H1 (cell line): ENCODE measurements around the gene CTDP1. TPM values are rescaled to one million over a fixed set of nuclear protein-coding genes. Genes with fewer than 3 reads are reported as not detected.

ENCODE experiments used
- CTCF ChIA-PET: fragments of 300-600 bp; sonication (Branson Sonifier 250); formaldehyde crosslinking; loops from one replicate; lab custom pipeline; 2021; ENCODE audit not compliant: partially characterized antibody; lab: Charles Lee
- POLR2A ChIA-PET: fragments of 300-600 bp; sonication (Branson Sonifier 250); formaldehyde crosslinking; loops from one replicate; lab custom pipeline; 2021; ENCODE audit warnings: inconsistent platforms; ENCODE audit not compliant: partially characterized antibody; lab: Charles Lee
- DNase-seq, 2 experiments: peaks; one replicate each; pipeline versions ENCODE4 v3.0.0 to v3.0.0-alpha.2; 2010 to 2022; ENCODE audit warnings: low spot score in 2 of 2, low read depth in 1 of 2, mixed read lengths in 1 of 2
- FAIRE-seq: peaks from 2 replicates; lab custom pipeline; 2011; peaks lifted over from hg19 to GRCh38; lab: Jason Lieb, UNC
- H2AFZ ChIP-seq: 2 replicates; pipeline ENCODE4 v1.8.1; 2012; ENCODE audit warnings: low read length, inconsistent platforms
- H2AK5ac ChIP-seq: 2 replicates; pipeline ENCODE4 v1.6.1; 2013; ENCODE audit warnings: low read depth, low read length
- H2BK120ac ChIP-seq: replicated peaks from 2 replicates; pipeline ENCODE3; 2013; ENCODE audit warnings: low read depth, low read length, inconsistent platforms
- H2BK12ac ChIP-seq: 2 replicates; pipeline ENCODE4 v1.6.1; 2013; ENCODE audit warnings: low read depth, low read length
- H2BK15ac ChIP-seq: 2 replicates; pipeline ENCODE4 v1.6.1; 2013; ENCODE audit warnings: low read length
- H2BK20ac ChIP-seq: 2 replicates; pipeline ENCODE4 v1.6.1; 2013; ENCODE audit warnings: low read length
- H2BK5ac ChIP-seq: 2 replicates; pipeline ENCODE4 v1.6.1; 2013; ENCODE audit warnings: low read depth, low read length
- H3K14ac ChIP-seq: 2 replicates; pipeline ENCODE4 v1.6.1; 2013; ENCODE audit warnings: inconsistent platforms; ENCODE audit not compliant: insufficient read length
- H3K18ac ChIP-seq: 2 replicates; pipeline ENCODE4 v1.6.1; 2013; ENCODE audit warnings: low read length; ENCODE audit errors: extremely low read depth
- H3K23ac ChIP-seq: 2 replicates; pipeline ENCODE4 v1.6.1; 2013; ENCODE audit warnings: inconsistent platforms; ENCODE audit not compliant: insufficient read length
- H3K23me2 ChIP-seq: 2 replicates; pipeline ENCODE4 v1.6.1; 2013; ENCODE audit warnings: low read depth, low read length
- H3K27ac ChIP-seq: 2 replicates; pipeline ENCODE4 v1.6.1; 2011; ENCODE audit warnings: low read depth, low read length, inconsistent platforms
- H3K27me3 ChIP-seq, 4 experiments: replicated peaks in 1 of 4; 1 replicate in 1 of 4; 2 replicates in 3 of 4; pipeline versions ENCODE4 v1.6.1 to v1.8.1; 2011 to 2013; ENCODE audit warnings: low read length in 3 of 4, mild to moderate bottlenecking in 3 of 4, inconsistent platforms in 2 of 4, mixed read lengths in 2 of 4, moderate library complexity in 1 of 4; ENCODE audit not compliant: control insufficient read depth in 3 of 4, insufficient read depth in 3 of 4; ENCODE audit errors: extremely low read depth in 1 of 4
- H3K36me3 ChIP-seq, 4 experiments: 2 replicates each; pipeline versions ENCODE4 v1.6.1 to v1.8.1; 2011 to 2013; ENCODE audit warnings: mild to moderate bottlenecking in 4 of 4, low read length in 3 of 4, moderate library complexity in 2 of 4, control low read depth in 1 of 4, inconsistent platforms in 1 of 4; ENCODE audit not compliant: insufficient read depth in 4 of 4, control insufficient read depth in 2 of 4
- H3K4ac ChIP-seq: replicated peaks from 2 replicates; pipeline ENCODE3; 2013; ENCODE audit warnings: low read length, low read depth, mixed read lengths, inconsistent platforms; ENCODE audit not compliant: insufficient read length
- H3K4me1 ChIP-seq, 4 experiments: replicated peaks in 1 of 4; 1 replicate in 1 of 4; 2 replicates in 3 of 4; pipeline versions ENCODE4 v1.6.1 to v1.8.1; 2011 to 2013; ENCODE audit warnings: low read length in 3 of 4, inconsistent platforms in 2 of 4, mixed read lengths in 1 of 4; ENCODE audit not compliant: insufficient read depth in 4 of 4, control insufficient read depth in 3 of 4
- H3K4me2 ChIP-seq, 2 experiments: 2 replicates each; pipeline versions ENCODE4 v1.6.1 to v1.8.1; 2011 to 2013; ENCODE audit warnings: low read depth in 2 of 2, low read length in 2 of 2, control low read depth in 1 of 2, inconsistent platforms in 1 of 2, mild to moderate bottlenecking in 1 of 2; ENCODE audit not compliant: insufficient read depth in 1 of 2
- H3K4me3 ChIP-seq, 4 experiments: fragments of 200-600, 300-600 bp in 1 of 4; sonication (generic), shearing (Covaris generic), sonication (Bioruptor Twin) in 1 of 4; 2 replicates each; pipeline versions ENCODE4 v1.5.1 to v1.8.1; 2011 to 2016; ENCODE audit warnings: low read length in 4 of 4, low read depth in 3 of 4, control low read depth in 2 of 4, inconsistent platforms in 2 of 4, mild to moderate bottlenecking in 2 of 4, mixed read lengths in 1 of 4, moderate library complexity in 1 of 4; ENCODE audit not compliant: insufficient read depth in 2 of 4; ENCODE audit errors: extremely low read depth in 1 of 4
- H3K56ac ChIP-seq: replicated peaks from 2 replicates; pipeline ENCODE3; 2013; ENCODE audit warnings: low read depth, mild to moderate bottlenecking, mixed read lengths, low read length, inconsistent platforms; ENCODE audit not compliant: insufficient read length
- H3K79me1 ChIP-seq: 2 replicates; pipeline ENCODE4 v1.6.1; 2013; ENCODE audit warnings: low read depth, low read length, control low read depth
- H3K79me2 ChIP-seq, 2 experiments: 2 replicates each; pipeline versions ENCODE4 v1.6.1 to v1.8.1; 2012 to 2013; ENCODE audit warnings: low read length in 2 of 2, mild to moderate bottlenecking in 2 of 2, inconsistent platforms in 1 of 2; ENCODE audit not compliant: insufficient read depth in 2 of 2, control insufficient read depth in 1 of 2
- H3K9ac ChIP-seq, 4 experiments: replicated peaks in 1 of 4; 1 replicate in 1 of 4; 2 replicates in 3 of 4; pipeline versions ENCODE4 v1.6.1 to v1.8.1; 2011 to 2013; ENCODE audit warnings: low read depth in 3 of 4, low read length in 3 of 4, control low read depth in 2 of 4, mild to moderate bottlenecking in 2 of 4, moderate library complexity in 2 of 4, inconsistent platforms in 1 of 4; ENCODE audit errors: extremely low read depth in 1 of 4
- H3K9me3 ChIP-seq, 2 experiments: 2 replicates each; pipeline versions ENCODE4 v1.6.1 to v1.8.1; 2012 to 2013; ENCODE audit warnings: mild to moderate bottlenecking in 2 of 2, moderate library complexity in 2 of 2, control low read depth in 1 of 2, inconsistent platforms in 1 of 2, low read depth in 1 of 2, low read length in 1 of 2, mixed read lengths in 1 of 2; ENCODE audit not compliant: insufficient read depth in 2 of 2
- H4K20me1 ChIP-seq, 2 experiments: replicated peaks in 1 of 2; 2 replicates each; pipeline versions ENCODE3 to v1.8.1; 2011 to 2013; ENCODE audit warnings: inconsistent platforms in 2 of 2, low read length in 2 of 2, mild to moderate bottlenecking in 1 of 2; ENCODE audit not compliant: insufficient read depth in 2 of 2, control insufficient read depth in 1 of 2
- H4K5ac ChIP-seq: 2 replicates; pipeline ENCODE4 v1.6.1; 2013; ENCODE audit warnings: low read length, low read depth, mixed read lengths, inconsistent platforms; ENCODE audit not compliant: insufficient read length
- H4K8ac ChIP-seq: 2 replicates; pipeline ENCODE4 v1.8.0; 2013; ENCODE audit warnings: mild to moderate bottlenecking, moderate library complexity, low read length, inconsistent platforms; ENCODE audit not compliant: insufficient read depth; ENCODE audit errors: extremely low read depth
- H4K91ac ChIP-seq: replicated peaks from 2 replicates; pipeline ENCODE3; 2013; ENCODE audit warnings: low read length, mixed read lengths, inconsistent platforms; ENCODE audit not compliant: insufficient read length
- GTF2F1 ChIP-seq: IDR thresholded peaks from 2 replicates; pipeline ENCODE4 v1.6.1; 2012; ENCODE audit warnings: low read depth, low read length, improper control_type of control experiment, borderline replicate concordance
- NANOG ChIP-seq: IDR thresholded peaks from 2 replicates; pipeline ENCODE4 v1.6.1; 2011; ENCODE audit warnings: low read length, low read depth, mild to moderate bottlenecking, inconsistent platforms; ENCODE audit not compliant: insufficient read depth, poor library complexity, severe bottlenecking
- SAP30 ChIP-seq: fragments of 300-600 bp; sonication (generic); IDR thresholded peaks from 2 replicates; pipeline ENCODE4 v1.7.1; 2012; ENCODE audit warnings: low read length, moderate library complexity, mild to moderate bottlenecking, inconsistent platforms; ENCODE audit not compliant: insufficient read depth, insufficient replicate concordance
- WGBS, 2 experiments: shearing (Covaris generic) in 1 of 2; methylation state at CpG; one replicate each; pipeline versions ENCODE4 v1.1.6 to v1.1.7; 2013 to 2015; ENCODE audit warnings: low lambda C conversion rate in 2 of 2, mixed read lengths in 2 of 2, inconsistent platforms in 1 of 2, low coverage in 1 of 2, missing lambda C conversion rate in 1 of 2; ENCODE audit not compliant: insufficient replicate concordance in 2 of 2, insufficient coverage in 1 of 2, insufficient read length in 1 of 2; ENCODE audit errors: extremely low coverage in 1 of 2, missing lambda C conversion rate in 1 of 2; 5-methylcytosine and 5-hydroxymethylcytosine counted together
- polyA plus RNA-seq, 7 experiments: library from polyadenylated mRNA; depleted of rRNA in 3 of 7; stranded (reverse) in 5 of 7; unstranded in 2 of 7; fragments of >200 nt in 5 of 7; fragments of 200-250 nt in 2 of 7; gene quantifications; 1 replicate in 5 of 7; 2 replicates in 1 of 7; 4 replicates in 1 of 7; pipeline versions ENCODE4 v1.2.1 to v1.2.3, GENCODE V29; 2011 to 2013; ENCODE audit warnings: missing spikeins in 2 of 7, mixed read lengths in 2 of 7
- total RNA-seq: library from RNA; stranded (reverse); fragmentation: NEBNext Ultra II Directional; extraction: Animal tissue kit (Norgen Biotek cat#: 25700); gene quantifications from 2 replicates; pipeline ENCODE4 v1.2.1, GENCODE V29; 2021

The CTDP1 gene
- total and polyA plus RNA-seq, 2 of the 8 experiments (the other 6 are each of a cell fraction or from before 2014, with no cell fraction given): 16.6 to 37.0 TPM

DNA sequence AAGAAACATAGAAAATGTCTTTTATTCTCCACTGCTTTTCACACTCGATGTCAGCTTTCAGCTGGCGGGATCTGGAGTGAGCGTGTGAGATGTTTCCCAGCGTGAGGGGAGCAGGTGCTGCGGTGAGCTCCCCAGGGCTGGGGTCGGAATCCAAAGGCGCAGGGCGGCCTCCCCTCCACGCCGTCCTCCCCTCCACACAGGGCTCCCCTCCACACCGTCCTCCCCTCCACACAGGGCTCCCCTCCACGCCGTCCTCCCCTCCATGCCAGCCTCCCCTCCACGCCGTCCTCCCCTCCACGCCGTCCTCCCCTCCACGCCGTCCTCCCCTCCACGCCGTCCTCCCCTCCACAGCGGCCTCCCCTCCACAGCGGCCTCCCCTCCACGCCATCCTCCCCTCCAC, 91.2 kb downstream of the CTDP1 start:
- H3K36me3 ChIP-seq: no peaks in the 10 kb centered on the region
- no peak overlapping the region for H3K4me3 ChIP-seq
- no peak overlapping the region for H4K91ac ChIP-seq
- no peak overlapping the region for H2BK12ac ChIP-seq
- H2BK120ac ChIP-seq: no peak overlapping the region
- no peak overlapping the region for H3K23ac ChIP-seq
- no peaks in the 10 kb centered on the region for H3K27me3 ChIP-seq
- H3K9ac ChIP-seq: no peak overlapping the region
- ChIA-PET POLR2A (interaction anchor here (1.0 kb wide), 1 partner anchor 22 kb away, joined by 3 read pairs; no protein-coding TSS in a partner anchor), CTCF (no interaction called here)
- peaks cover 10 to 11% of the 10 kb centered on the region in 2 experiments for H3K9me3 ChIP-seq
- H2BK20ac ChIP-seq: no peak overlapping the region
- DNase-seq: no peak
- WGBS, 2 experiments: no CpG with 5 or more reads among the region's 24 CpGs
- no peaks in the 10 kb centered on the region for H4K20me1 ChIP-seq
- no peak overlapping the region for H4K5ac ChIP-seq
- no peak overlapping the region for H3K27ac ChIP-seq
- no peaks in the 10 kb centered on the region; the same call in 1 of the 2 replicates for H3K79me1 ChIP-seq
- no peak overlapping the region for H2AK5ac ChIP-seq
- TF ChIP-seq GTF2F1 (no peak), SAP30 (no peak), NANOG (no peak)
- H3K4me1 ChIP-seq: no peaks in the 10 kb centered on the region
- no peaks in the 10 kb centered on the region for H3K79me2 ChIP-seq
- H2AFZ ChIP-seq: no peak overlapping the region
- no peak overlapping the region for H3K56ac ChIP-seq
- H2BK5ac ChIP-seq: no peak overlapping the region
- H3K4me2 ChIP-seq: no peak overlapping the region
- no peak overlapping the region for H3K18ac ChIP-seq
- H3K23me2 ChIP-seq: no peaks in the 10 kb centered on the region
- H3K4ac ChIP-seq: no peak overlapping the region
- no peak overlapping the region for H3K14ac ChIP-seq
- no peak for FAIRE-seq
- no peak overlapping the region for H4K8ac ChIP-seq
- H2BK15ac ChIP-seq: no peak overlapping the region
